ENCODE measurements around the gene COL15A1. TPM values are rescaled to one million over a fixed set of nuclear protein-coding genes. Genes with fewer than 3 reads are reported as not detected.

COL15A1 gene
- total RNA-seq, 1 experiment from 2014 or later, result not detected

DNA sequence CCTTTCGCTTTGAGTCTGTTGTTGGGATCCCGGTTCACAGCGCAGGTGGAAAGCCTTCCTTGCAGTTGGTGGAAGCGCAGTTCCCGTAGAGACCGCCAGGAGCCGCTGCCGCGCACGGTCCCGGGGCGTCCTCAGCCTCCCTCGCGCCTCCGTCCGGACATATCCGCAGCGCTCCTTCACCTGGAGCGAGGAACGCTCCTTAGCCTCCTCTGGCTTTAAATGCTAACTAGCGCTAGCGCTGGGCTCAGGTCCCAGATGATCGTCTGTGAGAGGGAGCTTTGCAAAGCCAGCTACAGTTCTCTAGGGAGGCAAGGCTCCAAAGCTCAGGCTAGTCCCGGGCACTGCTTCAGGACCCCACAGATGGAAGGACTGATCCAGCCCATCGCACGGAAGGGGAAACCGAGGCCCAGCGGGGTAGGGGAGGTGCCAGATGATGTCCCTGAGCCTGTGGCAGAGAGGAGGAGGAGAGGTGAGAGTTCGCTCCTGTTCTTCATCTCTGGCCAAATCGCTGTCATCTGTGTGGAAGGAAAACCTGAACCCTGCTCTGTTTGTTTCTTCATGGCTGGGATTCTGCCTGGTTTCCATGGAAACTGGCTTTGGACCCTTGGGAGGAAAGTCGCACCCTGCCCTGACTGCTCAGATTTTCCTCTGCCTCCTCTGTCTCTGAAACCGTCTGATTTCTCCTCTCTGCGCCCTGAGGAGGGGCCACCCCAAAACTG lies 31.4 kb downstream of the COL15A1 start:
- H2BK20ac ChIP-seq (ENCODE audit: low read depth, low read length, poor library complexity, severe bottlenecking), result no peak overlapping the region
- Mint-ChIP-seq H3K27me3 (ENCODE audit: low read depth) (peaks cover 74% of the 10 kb centered on the region), H3K9me3 (no peaks in the 10 kb centered on the region; a peak in 1 of 5 replicates), H3K27ac (no peak overlapping the region), H3K4me3 (peak overlapping the region in 1 of 2 experiments; percentile 22; a peak in 1 of 5 replicates), H3K4me1 (peaks cover 34 to 51% of the 10 kb centered on the region in 2 experiments), H3K36me3 (ENCODE audit: insufficient read depth in 1 of 3, low read depth in 3 of 3) (no peaks in the 10 kb centered on the region; a peak in 1 of 7 replicates)
- peaks cover 4% of the 10 kb centered on the region; the same call in 1 of the 2 replicates for H3K27me3 ChIP-seq (ENCODE audit: insufficient read depth, low read length)
- no peak overlapping the region for H2AK5ac ChIP-seq (ENCODE audit: insufficient read length, low read length)
- peaks cover 4% of the 10 kb centered on the region for H4K20me1 ChIP-seq (ENCODE audit: control insufficient read depth, insufficient read depth, insufficient read length)
- H3K27ac ChIP-seq (ENCODE audit: insufficient read length, low read depth, low read length), result no peak overlapping the region
- no peak overlapping the region for H3K23ac ChIP-seq (ENCODE audit: insufficient read length, low read depth, low read length)
- H3K9me3 ChIP-seq (ENCODE audit: control insufficient read depth, low read depth, low read length), result no peaks in the 10 kb centered on the region
- H4K5ac ChIP-seq (ENCODE audit: insufficient read length, low read depth, low read length), result no peak overlapping the region
- 0 out of 2 replicates have a peak overlapping the region, but pooled peaks have one; percentile 25 for H3K14ac ChIP-seq (ENCODE audit: insufficient read depth, low read length)
- H3K23me2 ChIP-seq (ENCODE audit: insufficient read length, low read depth, low read length, poor library complexity, severe bottlenecking), result no peaks in the 10 kb centered on the region
- H3K4ac ChIP-seq (ENCODE audit: low read depth, low read length), result no peak overlapping the region
- H2BK12ac ChIP-seq (ENCODE audit: insufficient read length, low read depth, low read length), result no peak overlapping the region
- H3K18ac ChIP-seq (ENCODE audit: insufficient read length, low read depth, low read length), result no peak overlapping the region
- H4K8ac ChIP-seq (replicated peaks; ENCODE audit: insufficient read length, low read depth, low read length), result no peak overlapping the region
- no peak overlapping the region for H2BK15ac ChIP-seq (ENCODE audit: low read depth, low read length)
- no peak overlapping the region for H3T11ph ChIP-seq (ENCODE audit: low read length)
- no peak overlapping the region for H3K9ac ChIP-seq (ENCODE audit: extremely low read depth, insufficient read length, low read length)
- no peaks in the 10 kb centered on the region for H3K79me2 ChIP-seq (ENCODE audit: insufficient read depth, low read length)
- WGBS (ENCODE audit: extremely low coverage, insufficient read length, low lambda C conversion rate), result no CpG with 5 or more reads among the region's 33 CpGs
- peak; percentile 91 for DNase-seq
- no peaks in the 10 kb centered on the region; the same call in 1 of the 2 replicates for H3K4me1 ChIP-seq (ENCODE audit: insufficient read depth, low read length)
- no peak overlapping the region for H4K91ac ChIP-seq (ENCODE audit: insufficient read length, low read depth, low read length)
- TF ChIP-seq, protein P1, sequence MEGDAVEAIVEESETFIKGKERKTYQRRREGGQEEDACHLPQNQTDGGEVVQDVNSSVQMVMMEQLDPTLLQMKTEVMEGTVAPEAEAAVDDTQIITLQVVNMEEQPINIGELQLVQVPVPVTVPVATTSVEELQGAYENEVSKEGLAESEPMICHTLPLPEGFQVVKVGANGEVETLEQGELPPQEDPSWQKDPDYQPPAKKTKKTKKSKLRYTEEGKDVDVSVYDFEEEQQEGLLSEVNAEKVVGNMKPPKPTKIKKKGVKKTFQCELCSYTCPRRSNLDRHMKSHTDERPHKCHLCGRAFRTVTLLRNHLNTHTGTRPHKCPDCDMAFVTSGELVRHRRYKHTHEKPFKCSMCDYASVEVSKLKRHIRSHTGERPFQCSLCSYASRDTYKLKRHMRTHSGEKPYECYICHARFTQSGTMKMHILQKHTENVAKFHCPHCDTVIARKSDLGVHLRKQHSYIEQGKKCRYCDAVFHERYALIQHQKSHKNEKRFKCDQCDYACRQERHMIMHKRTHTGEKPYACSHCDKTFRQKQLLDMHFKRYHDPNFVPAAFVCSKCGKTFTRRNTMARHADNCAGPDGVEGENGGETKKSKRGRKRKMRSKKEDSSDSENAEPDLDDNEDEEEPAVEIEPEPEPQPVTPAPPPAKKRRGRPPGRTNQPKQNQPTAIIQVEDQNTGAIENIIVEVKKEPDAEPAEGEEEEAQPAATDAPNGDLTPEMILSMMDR (conservative IDR thresholded peaks at IDR 0.05), result peak; percentile 99
- no peak overlapping the region for H2BK120ac ChIP-seq (ENCODE audit: low read depth, low read length, poor library complexity, severe bottlenecking)
- H2AFZ ChIP-seq (ENCODE audit: low read length), result no peak overlapping the region
- H3K79me1 ChIP-seq (ENCODE audit: insufficient read depth, low read depth, low read length, poor library complexity, severe bottlenecking), result no peaks in the 10 kb centered on the region
- H3K56ac ChIP-seq (ENCODE audit: insufficient read length, low read depth, low read length), result no peak overlapping the region
- no peak overlapping the region for H2BK5ac ChIP-seq (ENCODE audit: insufficient read length, low read length)
- no peak overlapping the region for H3K4me2 ChIP-seq (ENCODE audit: insufficient read depth, insufficient read length, low read length)
